ENCODE results near the gene SLC44A3.
A peak's percentile ranks its signal among the peaks of the same experiment; 100 is the strongest.

Gene SLC44A3

DNA sequence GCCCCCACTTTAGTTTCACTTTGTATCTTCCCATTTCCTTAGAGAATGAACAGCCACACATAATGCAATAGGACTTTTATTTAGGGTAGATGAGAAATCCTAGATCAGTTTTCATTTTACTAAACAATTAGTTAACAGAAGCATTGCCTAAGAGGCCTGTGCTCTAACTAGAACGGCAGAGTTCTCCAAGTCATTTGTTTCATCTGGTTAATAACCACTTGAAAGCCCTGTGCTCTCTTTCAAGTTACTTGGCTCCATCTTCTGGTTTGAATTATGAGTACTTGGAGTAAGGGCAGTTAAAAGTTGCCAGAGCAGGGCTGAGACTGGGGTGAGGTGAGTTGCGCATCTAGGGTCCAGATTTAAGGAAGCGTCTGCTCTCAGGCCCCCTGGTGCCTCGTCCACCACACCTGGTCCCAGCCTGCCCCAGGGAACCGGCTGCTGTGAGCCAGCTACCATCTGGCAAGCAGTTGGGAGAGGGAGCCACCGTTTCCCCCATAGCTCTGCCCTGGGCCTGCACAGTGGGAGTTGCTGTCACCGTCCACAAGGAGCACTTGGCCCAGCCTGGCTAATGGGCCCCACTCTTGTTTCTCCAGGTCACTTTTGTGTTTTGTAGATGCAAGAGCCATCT, 18.1 kb upstream of the SLC44A3 start:
- DNase-seq (ENCODE audit: low read depth, low spot score), result peak; percentile 85

DNA sequence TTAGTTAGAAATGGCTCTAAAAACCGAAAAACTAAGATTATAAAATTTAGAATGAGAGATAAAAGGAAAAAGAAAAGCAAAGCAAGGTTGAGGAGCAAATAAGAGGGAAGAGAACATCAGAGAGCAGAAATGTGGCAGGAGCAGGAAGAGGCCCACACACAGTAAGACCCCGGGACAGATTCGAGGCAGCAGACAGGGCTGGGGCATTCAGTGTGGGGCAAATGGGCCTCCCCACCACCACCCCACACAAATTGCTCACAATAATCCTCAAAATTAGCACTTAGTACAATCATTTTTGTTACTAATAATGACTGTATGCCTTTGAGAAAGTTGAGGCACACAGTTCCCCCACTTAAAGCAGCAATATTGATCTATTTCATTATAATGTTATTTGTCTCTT, 17.1 kb upstream of the SLC44A3 start:
- no peak for DNase-seq (ENCODE audit: low read depth, low spot score)

DNA sequence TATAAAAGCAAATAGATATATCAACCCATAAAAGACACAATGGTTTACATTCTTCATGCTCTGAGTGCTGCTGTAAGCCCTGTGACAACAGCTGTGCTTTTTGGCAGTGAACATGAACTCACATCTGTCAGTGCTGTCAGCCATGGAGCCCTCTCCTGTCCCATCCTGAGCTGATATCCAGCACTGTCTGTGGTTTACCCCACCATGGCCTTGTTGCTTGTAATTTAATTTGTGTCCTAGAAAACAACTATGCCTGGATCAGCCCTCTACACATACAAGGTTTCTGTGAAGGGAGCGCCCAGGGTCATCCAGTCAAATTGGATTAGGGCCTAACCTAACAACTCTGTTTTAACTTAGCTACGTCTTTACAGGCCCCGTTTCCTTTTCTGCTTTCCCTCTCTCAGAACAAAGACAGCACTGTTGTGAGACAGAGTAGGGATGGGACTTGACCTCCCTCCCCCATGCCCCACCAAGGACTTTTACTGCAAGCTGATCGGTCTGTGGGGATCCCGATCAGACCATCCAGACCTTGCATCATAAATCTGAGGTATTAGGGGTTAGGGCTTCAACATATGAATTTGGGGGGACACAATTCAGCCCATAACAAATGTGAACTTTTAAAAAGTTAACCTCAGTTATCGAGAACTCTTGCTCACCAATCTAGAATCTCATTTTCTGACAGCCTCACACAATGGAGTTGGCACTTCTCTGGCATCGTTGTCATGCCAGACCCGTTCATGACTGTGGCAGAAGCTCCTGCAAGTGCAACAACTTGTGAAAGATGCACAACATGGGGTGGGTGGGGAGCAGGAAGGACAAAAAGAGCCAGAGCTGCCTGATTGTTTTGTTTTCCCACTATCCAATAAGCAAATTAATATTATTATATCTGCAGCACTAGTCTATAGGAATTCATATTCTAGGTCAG, 16.4 kb upstream of the SLC44A3 start:
- DNase-seq (ENCODE audit: low read depth, low spot score), result no peak

- no peak for DNase-seq (ENCODE audit: low read depth, low spot score)
Measured at GRCh38 chr1:94804442-94804837, 15.7 kb upstream of the SLC44A3 start.

DNA sequence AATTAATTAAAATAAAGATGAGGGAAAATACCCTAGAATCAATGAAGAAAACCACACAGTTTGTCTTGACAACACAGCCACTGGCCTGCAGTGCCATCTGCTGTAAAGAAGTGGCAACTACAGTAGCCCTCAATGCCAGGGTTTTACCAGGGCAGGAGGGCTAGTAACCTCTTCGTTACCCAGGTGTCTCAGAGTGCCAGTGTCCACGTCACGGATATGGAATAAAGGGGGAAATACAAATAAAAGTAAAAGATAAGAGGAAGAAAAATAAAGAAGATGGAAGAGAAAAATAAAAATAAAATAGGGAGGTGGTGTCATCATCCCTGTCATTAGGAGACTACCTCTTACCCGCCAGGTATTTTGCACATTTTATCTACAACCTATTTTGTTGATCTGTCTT, 14.2 kb upstream of the SLC44A3 start:
- DNase-seq (ENCODE audit: low read depth, low spot score), result peak; percentile 80

DNA sequence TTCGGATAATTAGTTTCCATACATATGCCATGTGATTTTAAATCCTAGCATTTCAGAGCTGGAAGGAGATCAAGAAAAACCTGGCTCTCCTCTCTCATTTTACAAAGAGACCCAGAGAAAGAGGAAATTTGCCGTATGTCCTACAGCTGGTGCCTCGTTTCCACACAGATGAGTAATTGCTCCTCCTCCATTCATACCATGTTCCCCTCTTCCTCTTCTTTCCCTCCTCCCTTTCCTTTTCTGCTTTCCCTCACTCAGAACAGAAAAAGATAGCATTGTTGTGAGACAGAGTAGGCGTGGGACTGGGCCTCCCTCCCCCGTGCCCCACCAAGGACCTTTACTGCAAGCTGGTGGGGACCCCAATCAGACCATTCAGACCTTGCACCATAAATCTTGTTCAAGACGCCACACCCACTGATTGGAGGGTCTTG, 13.7 kb upstream of the SLC44A3 start:
- DNase-seq (ENCODE audit: low read depth, low spot score), result no peak

DNA sequence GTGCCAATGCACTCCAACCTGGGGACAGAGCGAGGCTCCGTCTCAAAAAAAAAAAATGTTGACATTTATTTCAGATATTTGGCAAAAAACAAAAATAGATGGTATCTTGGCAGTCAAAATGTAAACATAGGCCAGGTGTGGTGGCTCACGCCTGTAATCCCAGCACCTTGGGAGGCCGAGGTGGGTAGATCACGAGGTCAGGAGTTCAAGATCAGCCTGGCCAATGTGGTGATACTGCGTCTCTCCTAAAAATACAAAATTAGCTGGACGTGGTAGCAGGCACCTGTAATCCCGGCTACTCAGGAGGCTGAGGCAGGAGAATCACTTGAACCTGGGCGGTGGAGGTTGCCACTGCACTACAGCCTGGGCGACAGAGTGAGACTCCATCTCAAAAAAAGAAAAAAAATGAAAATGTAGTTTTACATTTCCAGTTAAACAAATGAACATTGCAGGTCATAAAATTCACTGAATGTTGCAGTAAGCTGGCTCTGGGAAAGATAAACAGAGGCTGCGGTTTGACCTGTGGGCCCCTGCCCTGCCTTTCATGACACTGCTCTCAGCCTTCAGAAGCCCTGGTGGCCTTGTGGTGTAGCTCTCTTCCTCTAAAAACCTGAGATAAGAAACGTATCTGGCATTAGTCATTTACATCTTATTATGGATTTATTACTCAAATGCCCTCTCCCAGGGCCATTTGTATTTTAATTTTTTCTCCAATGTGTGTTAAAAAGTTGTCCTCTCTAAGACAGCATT, 12.2 kb upstream of the SLC44A3 start:
- DNase-seq (ENCODE audit: low read depth, low spot score), result no peak

DNA sequence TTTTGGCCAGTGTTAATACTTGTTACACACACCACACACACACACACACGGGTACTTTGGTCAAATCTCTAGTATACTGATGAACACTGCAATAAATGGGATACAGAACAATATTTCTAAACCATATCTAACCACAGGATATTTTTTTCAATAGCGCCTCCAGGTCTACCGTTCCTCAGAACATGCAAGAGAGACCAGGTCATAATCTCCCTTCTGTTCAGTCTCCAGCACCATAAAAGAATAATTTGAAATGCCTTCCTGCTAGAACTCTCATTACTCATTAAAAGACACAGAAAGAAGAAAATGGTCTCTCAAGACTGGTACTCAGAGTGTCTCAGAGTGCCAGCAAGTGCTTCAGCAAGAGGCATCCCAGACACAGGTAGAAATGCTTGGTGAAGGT, 11.5 kb upstream of the SLC44A3 start:
- no peak for DNase-seq (ENCODE audit: low read depth, low spot score)

GRCh38 chr1:94812985-94813384, 7.2 kb upstream of the SLC44A3 start:
- no peak for DNase-seq (ENCODE audit: low read depth, low spot score)

DNA sequence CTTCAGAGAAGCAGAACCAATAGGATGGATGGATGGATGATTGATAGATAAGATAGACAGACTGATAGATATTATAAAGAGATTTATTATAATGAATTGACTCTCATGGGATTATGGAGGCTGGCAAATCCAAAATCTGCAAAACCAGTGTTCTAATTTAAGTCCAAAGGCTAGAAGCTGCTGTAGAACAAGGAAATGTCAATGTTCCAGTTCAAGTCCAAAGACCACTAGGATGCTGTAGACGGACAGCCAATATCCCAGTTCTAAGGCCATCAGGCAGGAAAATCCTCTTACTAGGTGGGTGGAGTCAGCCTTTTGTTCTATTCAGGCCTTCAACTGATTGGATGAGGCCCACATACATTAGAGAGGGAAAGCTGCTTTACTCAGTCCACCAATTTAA, 4.1 kb upstream of the SLC44A3 start:
- no peak for DNase-seq (ENCODE audit: low read depth, low spot score)

DNA sequence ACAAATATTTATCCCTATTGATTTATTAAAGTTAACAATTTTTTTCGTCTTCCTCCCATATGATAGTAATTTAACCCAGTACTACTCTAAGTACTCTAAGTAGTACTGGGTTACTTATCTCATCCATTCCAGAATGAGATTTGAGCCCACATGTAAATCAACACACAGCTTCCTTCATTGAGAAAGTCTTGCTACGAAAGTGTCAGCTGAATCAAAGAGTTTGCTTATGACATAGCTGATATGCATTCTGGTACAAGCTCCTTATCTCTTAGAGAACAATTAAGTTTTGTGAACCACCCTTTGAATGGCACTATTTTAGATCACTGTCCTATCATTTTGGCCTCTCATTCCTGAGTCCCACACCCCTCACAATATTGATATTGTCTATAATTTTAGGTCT, 2.4 kb upstream of the SLC44A3 start:
- DNase-seq (ENCODE audit: low read depth, low spot score), result no peak

DNA sequence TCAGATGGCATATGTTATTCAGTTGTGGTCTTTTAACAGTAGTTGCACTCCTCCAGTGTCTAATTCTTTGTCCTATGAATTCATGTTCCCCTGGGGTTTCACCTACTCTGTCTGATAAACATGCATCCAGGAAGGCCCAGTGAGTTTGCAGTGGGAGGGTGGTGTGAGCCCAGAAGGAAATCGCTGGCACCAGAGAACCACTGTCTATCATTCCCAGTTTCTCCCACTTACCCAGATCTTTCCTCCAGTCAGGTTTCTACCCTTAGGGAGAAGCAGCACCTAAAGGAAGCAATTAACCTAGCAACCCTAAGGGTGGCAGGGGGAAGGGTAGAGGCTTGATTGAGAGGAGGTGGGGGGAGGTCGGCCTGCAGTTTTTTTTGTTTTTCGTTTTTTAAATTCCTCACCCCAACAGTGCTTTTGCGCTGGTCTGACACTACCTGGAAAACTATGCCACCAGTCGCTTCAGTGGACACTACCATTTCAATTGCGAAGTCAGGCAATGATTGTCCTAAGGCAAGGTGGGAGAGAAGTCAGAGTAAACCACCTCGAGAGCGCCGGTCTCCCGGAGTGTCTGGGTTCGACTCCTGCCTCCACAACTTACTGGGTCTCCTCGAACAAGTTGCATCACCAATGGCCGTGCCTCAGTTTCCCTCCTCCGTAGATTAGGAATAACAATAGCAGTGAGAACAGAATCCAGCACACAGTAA, 766 bp upstream of the SLC44A3 start:
- DNase-seq (ENCODE audit: low read depth, low spot score), result no peak

DNA sequence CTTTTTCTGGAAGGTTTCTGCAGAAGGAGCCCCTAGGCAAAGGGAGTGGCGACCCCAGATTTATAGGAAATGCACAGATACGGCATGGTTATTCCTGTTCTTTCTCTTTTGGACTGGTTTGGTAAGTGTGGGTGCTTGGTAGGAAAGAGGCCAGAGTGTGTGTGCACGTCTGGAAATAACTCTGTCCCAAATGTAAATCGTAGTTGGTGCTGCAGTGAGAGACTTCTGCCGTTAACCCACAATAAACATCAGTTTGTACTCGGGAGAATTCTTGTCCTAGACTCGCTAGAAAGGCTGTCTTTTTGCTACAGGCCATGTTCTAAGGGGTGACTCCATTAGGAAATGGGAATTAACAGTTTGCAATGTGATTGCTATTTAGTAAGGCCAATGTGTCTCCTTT, 779 bp downstream of the SLC44A3 start:
- no peak for DNase-seq (ENCODE audit: low read depth, low spot score)

- no peak for DNase-seq (ENCODE audit: low read depth, low spot score)
Measured at GRCh38 chr1:94821636-94822305, 1.6 kb downstream of the SLC44A3 start.

DNA sequence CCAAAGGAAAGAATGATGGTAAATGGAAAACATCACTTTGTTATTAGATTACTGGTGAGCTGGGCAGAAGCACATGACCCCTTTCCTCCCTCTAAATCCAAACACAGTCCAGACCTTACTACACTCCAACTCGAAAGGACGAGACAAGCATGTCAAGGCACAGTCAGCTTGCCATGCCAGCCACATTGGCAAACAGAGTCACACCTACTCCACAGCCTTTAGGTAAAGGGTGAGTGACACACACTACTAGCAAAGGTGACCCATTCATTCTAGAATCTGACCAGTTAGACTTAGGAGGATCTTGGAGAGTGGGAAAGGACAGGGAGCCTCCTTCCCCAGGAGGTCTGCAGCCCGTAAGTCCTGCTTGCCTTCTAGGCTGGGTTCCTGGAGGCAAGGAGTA, 3.0 kb downstream of the SLC44A3 start:
- DNase-seq (ENCODE audit: low read depth, low spot score), result no peak

DNA sequence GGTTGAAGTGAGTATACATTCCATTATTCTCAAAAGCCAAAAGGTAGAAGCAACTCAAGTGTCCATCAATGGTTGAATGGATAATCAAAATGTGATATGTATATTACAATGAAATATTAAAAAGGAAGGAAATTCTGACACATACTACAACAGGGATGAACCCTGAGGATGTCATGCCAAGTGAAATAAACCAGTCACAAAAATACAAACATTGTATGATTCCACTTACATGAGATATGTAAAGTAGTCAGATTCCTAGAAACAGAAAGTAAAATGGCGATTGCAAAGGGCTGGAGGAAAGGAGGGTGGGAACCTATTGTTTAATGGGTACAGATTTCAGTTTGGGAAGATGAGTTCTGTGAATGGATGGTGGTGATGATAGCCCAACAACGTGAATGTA, 5.8 kb downstream of the SLC44A3 start:
- DNase-seq (ENCODE audit: low read depth, low spot score), result no peak

GRCh38 chr1:94827434-94827833, 7.3 kb downstream of the SLC44A3 start:
- no peak for DNase-seq (ENCODE audit: low read depth, low spot score)

DNA sequence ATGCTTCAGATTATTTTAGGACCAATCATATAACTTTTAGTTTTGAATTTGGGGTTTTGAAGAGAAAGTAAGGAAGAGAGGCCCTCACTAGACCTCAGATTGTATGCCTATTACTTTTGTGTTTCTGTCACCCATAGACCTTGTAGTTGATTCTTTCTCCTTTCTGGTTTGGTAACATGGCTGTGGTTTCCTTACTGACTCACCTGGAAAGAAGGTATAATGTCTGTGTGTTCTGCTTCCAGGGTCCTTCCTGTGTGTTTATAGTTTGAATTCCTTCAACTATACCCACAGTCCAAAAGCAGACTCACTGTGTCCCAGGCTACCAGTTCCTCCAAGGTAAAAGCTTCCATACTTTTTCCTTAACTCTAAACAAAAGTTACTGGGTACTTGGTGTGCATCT, 8.1 kb downstream of the SLC44A3 start:
- no peak for DNase-seq (ENCODE audit: low read depth, low spot score)

DNA sequence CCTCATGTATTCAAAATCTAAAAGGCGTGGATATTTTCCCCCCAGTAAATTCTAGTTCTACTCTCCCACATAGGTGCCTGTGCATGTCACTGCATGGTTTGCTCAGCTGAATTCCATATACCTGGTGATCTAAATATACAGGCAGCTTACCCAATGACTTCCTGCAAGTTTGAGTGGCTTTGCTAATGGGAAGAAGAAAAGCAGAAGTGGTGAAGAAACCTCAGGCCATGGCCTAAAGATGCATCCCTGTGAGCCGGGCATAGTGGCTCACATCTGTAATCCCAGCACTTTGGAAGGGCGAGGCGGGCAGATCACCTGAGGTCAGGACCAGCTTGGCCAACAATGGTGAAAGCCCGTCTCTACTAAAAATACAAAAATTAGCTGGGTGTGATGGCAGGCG, 11.5 kb downstream of the SLC44A3 start:
- DNase-seq (ENCODE audit: low read depth, low spot score), result no peak

- no peak for DNase-seq (ENCODE audit: low read depth, low spot score)
Measured at GRCh38 chr1:94832446-94832845, 12.3 kb downstream of the SLC44A3 start.

DNA sequence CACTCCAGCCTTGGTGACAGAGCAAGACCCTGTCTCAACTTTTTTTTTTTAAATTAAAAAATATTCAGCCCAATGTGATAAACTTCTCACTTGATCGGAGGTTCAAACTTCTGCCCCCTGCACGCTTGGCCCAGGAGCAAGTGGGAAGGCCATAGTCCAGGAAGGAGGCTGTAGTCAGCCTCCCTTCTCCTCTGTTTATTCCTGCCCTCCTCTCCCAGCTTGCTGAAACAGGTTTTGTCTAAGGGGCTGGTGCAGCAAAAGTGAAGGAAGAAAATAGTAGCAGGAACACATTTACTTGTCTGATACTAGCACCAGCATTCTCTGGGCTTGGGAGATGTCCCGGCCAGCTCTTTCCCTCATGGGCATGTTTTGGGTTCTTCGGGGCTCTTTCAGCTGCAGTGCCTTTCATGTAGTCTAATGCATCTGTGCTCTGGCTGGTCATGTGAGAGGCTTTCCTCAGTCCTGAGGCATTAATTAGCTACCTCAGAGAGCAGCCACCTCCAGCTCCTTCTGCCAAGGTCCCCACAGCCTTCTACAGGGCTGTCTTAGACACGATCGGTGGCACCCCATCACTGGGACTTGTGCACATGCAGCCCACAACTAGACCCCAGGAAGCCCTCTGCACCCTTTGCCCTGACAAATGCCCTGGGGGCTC, 12.9 kb downstream of the SLC44A3 start:
- DNase-seq (ENCODE audit: low read depth, low spot score), result no peak

All from astrocyte of the hippocampus (primary cell).